Breast epithelium (tissue), 4 donors: Measurements from ENCODE around the gene TGM5. TPM values are rescaled to one million over a fixed set of nuclear protein-coding genes. Genes with fewer than 3 reads are reported as not detected.
"Not testable (repeated sequence)": the region's sequence is repeated elsewhere in the genome, so short reads cannot be mapped to it uniquely, and the experiment has no call there.

Experiments used
- DNase-seq, 2 donors: peaks; one replicate each; pipeline ENCODE4 v3.0.0-alpha.2; 2019; ENCODE audit warnings: low spot score in 2 of 2
- H3K27ac ChIP-seq, 2 donors: fragments of 200-600 bp; sonication (generic) in 1 of 2; one replicate each; pipeline ENCODE4 v1.5.1; 2016 to 2019; ENCODE audit warnings: mild to moderate bottlenecking in 1 of 2
- H3K27me3 ChIP-seq, 2 donors: fragments of 200-600 bp; sonication (generic) in 1 of 2; one replicate each; pipeline versions ENCODE4 v1.5.1 to v1.6.0; 2017 to 2019; ENCODE audit warnings: control low read depth in 1 of 2, mild to moderate bottlenecking in 1 of 2
- H3K36me3 ChIP-seq: fragments of 200-600 bp; one replicate; pipeline ENCODE4 v1.5.1; 2019
- H3K4me1 ChIP-seq, 2 donors: fragments of 200-600 bp; sonication (generic); one replicate each; pipeline ENCODE4 v1.5.1; 2016 to 2019; ENCODE audit warnings: control low read depth in 1 of 2
- H3K4me3 ChIP-seq, 3 donors: fragments of 200-600 bp; sonication (generic); 1 replicate in 2 of 3; 2 replicates in 1 of 3; pipeline ENCODE4 v1.5.1; 2016 to 2019; ENCODE audit warnings: mild to moderate bottlenecking in 3 of 3, moderate library complexity in 2 of 3
- H3K9me3 ChIP-seq, 2 donors: fragments of 200-600 bp; sonication (generic) in 1 of 2; one replicate each; pipeline ENCODE4 v1.5.1; 2016 to 2019; ENCODE audit warnings: control low read depth in 1 of 2
- POLR2A ChIP-seq: fragments of 450-650 bp; IDR thresholded peaks from one replicate; pipeline ENCODE4 v1.6.1; 2016; ENCODE audit warnings: antibody characterized with exemption, mild to moderate bottlenecking, moderate library complexity
- POLR2AphosphoS5 ChIP-seq, 3 donors: sonication (generic); formaldehyde crosslinking; IDR thresholded peaks; one replicate each; pipeline ENCODE4 v1.6.1; 2017; ENCODE audit warnings: antibody characterized with exemption in 3 of 3
- intact Hi-C: fragments of 100-400 bp; cut with DNase I; formaldehyde crosslinking; loops from one replicate; pipeline ENCODE4 v1.15.1; 2023; ENCODE audit warnings: low total_unique reads
- total RNA-seq, 3 donors: library from RNA; depleted of rRNA; stranded (reverse); fragments of >200 nt; gene quantifications; one replicate each; pipeline ENCODE4 v1.1.0, GENCODE V29; 2016
- TF ChIP-seq, protein P1 (sequence below), 3 donors: fragments of 450-650 bp; IDR thresholded peaks; one replicate each; pipeline ENCODE4 v1.5.1; 2016 to 2017; ENCODE audit warnings: antibody characterized with exemption in 3 of 3, mild to moderate bottlenecking in 3 of 3, moderate library complexity in 3 of 3

Gene TGM5
- total RNA-seq, 3 donors from 2014 or later = 1.6 to 3.1 (median 2.7) TPM

GRCh38 chr15:43299411-43299810 lies 32.7 kb upstream of the TGM5 start:
- H3K4me1 ChIP-seq = no peaks in the 10 kb centered on the region
- H3K9me3 ChIP-seq = no peaks in the 10 kb centered on the region
- no peak overlapping the region for H3K27ac ChIP-seq
- intact Hi-C loops = no loop called here
- H3K36me3 ChIP-seq = no peaks in the 10 kb centered on the region
- no peaks in the 10 kb centered on the region for H3K27me3 ChIP-seq
- no peak for DNase-seq
- TF ChIP-seq POLR2A (no peak), POLR2AphosphoS5 (IDR thresholded peaks at IDR 0.05) (no peak)
- TF ChIP-seq, protein P1, sequence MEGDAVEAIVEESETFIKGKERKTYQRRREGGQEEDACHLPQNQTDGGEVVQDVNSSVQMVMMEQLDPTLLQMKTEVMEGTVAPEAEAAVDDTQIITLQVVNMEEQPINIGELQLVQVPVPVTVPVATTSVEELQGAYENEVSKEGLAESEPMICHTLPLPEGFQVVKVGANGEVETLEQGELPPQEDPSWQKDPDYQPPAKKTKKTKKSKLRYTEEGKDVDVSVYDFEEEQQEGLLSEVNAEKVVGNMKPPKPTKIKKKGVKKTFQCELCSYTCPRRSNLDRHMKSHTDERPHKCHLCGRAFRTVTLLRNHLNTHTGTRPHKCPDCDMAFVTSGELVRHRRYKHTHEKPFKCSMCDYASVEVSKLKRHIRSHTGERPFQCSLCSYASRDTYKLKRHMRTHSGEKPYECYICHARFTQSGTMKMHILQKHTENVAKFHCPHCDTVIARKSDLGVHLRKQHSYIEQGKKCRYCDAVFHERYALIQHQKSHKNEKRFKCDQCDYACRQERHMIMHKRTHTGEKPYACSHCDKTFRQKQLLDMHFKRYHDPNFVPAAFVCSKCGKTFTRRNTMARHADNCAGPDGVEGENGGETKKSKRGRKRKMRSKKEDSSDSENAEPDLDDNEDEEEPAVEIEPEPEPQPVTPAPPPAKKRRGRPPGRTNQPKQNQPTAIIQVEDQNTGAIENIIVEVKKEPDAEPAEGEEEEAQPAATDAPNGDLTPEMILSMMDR (IDR thresholded peaks at IDR 0.05) = no peak
- H3K4me3 ChIP-seq = no peak overlapping the region

GRCh38 chr15:43294091-43294706 lies 27.5 kb upstream of the TGM5 start:
- Histone ChIP-seq H3K27me3 (no peaks in the 10 kb centered on the region), H3K9me3 (no peaks in the 10 kb centered on the region), H3K4me3 (no peak overlapping the region), H3K27ac (no peak overlapping the region), H3K36me3 (no peaks in the 10 kb centered on the region), H3K4me1 (no peaks in the 10 kb centered on the region)
- intact Hi-C loops = no loop called here
- no peak for DNase-seq
- no peak for TF ChIP-seq POLR2A
- no peak for TF ChIP-seq POLR2AphosphoS5 (IDR thresholded peaks at IDR 0.05)
- TF ChIP-seq, protein P1 (IDR thresholded peaks at IDR 0.05) = no peak

- no peak for TF ChIP-seq POLR2AphosphoS5 (IDR thresholded peaks at IDR 0.05)
- TF ChIP-seq, protein P1 (IDR thresholded peaks at IDR 0.05) = no peak
- TF ChIP-seq POLR2A = no peak
- no peak overlapping the region for H3K4me3 ChIP-seq
- no peaks in the 10 kb centered on the region for H3K27me3 ChIP-seq
- H3K9me3 ChIP-seq = no peaks in the 10 kb centered on the region
- no peaks in the 10 kb centered on the region for H3K4me1 ChIP-seq
- H3K27ac ChIP-seq = no peak overlapping the region
- intact Hi-C loops = no loop called here
- no peaks in the 10 kb centered on the region for H3K36me3 ChIP-seq
- no peak for DNase-seq
Measured at GRCh38 chr15:43293432-43293831, 26.7 kb upstream of the TGM5 start.

GRCh38 chr15:43292375-43293078 lies 25.8 kb upstream of the TGM5 start:
- H3K4me3 ChIP-seq = no peak overlapping the region
- no peaks in the 10 kb centered on the region for H3K9me3 ChIP-seq
- H3K36me3 ChIP-seq = no peaks in the 10 kb centered on the region
- TF ChIP-seq POLR2AphosphoS5 (IDR thresholded peaks at IDR 0.05) (no peak), POLR2A (no peak)
- TF ChIP-seq, protein P1 (IDR thresholded peaks at IDR 0.05) = no peak
- no peaks in the 10 kb centered on the region for H3K27me3 ChIP-seq
- H3K4me1 ChIP-seq = no peaks in the 10 kb centered on the region
- no peak overlapping the region for H3K27ac ChIP-seq
- DNase-seq = no peak
- intact Hi-C loops = no loop called here

DNA sequence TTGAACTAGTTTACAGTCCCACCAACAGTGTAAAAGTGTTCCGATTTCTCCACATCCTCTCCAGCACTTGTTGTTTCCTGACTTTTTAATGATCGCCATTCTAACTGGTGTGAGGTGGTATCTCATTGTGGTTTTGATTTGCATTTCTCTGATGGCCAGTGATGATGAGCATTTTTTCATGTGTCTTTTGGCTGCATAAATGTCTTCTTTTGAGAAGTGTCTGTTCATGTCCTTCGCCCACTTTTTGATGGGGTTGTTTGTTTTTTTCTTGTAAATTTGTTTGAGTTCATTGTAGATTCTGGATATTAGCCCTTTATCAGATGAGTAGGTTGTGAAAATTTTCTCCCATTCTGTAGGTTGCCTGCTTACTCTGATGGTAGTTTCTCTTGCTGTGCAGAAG lies 22.9 kb upstream of the TGM5 start:
- H3K4me1 ChIP-seq, H3K9me3 ChIP-seq, H3K4me3 ChIP-seq, H3K27ac ChIP-seq, H3K27me3 ChIP-seq, intact Hi-C loops, DNase-seq, H3K36me3 ChIP-seq: not testable (repeated sequence)
